Erythroblast (primary cell): ENCODE results near the gene CBLN2.

Experiments
- GATA1 ChIP-seq: IDR thresholded peaks from 2 replicates; pipeline ENCODE4 v1.6.1; 2011; ENCODE audit warnings: low read depth, mild to moderate bottlenecking, control low read depth, low read length, moderate library complexity
- POLR2A ChIP-seq: IDR thresholded peaks from 2 replicates; pipeline ENCODE4 v1.6.1; 2011; ENCODE audit warnings: mild to moderate bottlenecking, low read length

DNA sequence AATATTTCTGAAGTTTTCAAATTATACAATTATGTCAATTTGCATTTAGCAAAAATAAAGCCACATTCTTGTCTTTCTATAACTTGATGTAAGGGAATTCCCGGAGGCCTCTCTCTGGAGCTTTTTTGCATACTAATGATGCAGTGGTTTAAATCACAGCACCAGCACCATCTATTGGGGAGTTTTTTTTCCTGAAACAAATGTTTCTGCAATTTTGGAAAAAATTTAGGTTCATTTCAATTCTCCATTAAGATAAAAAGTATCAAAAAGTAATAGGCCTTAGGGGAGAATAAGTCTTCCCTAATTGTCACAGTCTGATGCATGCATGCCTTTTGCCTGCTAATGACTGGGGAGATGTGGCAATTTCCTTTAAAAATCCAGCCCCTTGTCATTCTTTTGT lies 13.5 kb downstream of the CBLN2 start:
- TF ChIP-seq POLR2A (no peak), GATA1 (no peak)
